Fibroblast of pulmonary artery (primary cell): ENCODE results near the gene ANXA2R.

ENCODE experiments used
- DNase-seq: peaks from one replicate; pipeline ENCODE4 v3.0.0-alpha.2; 2010; ENCODE audit warnings: low read depth
- H3K4me3 ChIP-seq: replicated peaks from 2 replicates; pipeline ENCODE4 v1.5.1; 2011; ENCODE audit warnings: low read depth, mild to moderate bottlenecking, control low read depth, low read length, moderate library complexity
- TF ChIP-seq, protein P1 (sequence below): IDR thresholded peaks from 2 replicates; pipeline ENCODE4 v1.5.1; 2011; ENCODE audit warnings: mild to moderate bottlenecking, control low read depth, low read length, inconsistent platforms; ENCODE audit errors: missing control alignments

Gene ANXA2R

GRCh38 chr5:43021151-43021550, 19.0 kb downstream of the ANXA2R start:
- no peak overlapping the region for H3K4me3 ChIP-seq
- DNase-seq, result no peak
- TF ChIP-seq, protein P1, sequence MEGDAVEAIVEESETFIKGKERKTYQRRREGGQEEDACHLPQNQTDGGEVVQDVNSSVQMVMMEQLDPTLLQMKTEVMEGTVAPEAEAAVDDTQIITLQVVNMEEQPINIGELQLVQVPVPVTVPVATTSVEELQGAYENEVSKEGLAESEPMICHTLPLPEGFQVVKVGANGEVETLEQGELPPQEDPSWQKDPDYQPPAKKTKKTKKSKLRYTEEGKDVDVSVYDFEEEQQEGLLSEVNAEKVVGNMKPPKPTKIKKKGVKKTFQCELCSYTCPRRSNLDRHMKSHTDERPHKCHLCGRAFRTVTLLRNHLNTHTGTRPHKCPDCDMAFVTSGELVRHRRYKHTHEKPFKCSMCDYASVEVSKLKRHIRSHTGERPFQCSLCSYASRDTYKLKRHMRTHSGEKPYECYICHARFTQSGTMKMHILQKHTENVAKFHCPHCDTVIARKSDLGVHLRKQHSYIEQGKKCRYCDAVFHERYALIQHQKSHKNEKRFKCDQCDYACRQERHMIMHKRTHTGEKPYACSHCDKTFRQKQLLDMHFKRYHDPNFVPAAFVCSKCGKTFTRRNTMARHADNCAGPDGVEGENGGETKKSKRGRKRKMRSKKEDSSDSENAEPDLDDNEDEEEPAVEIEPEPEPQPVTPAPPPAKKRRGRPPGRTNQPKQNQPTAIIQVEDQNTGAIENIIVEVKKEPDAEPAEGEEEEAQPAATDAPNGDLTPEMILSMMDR, result no peak

GRCh38 chr5:43020399-43020746, 19.7 kb downstream of the ANXA2R start:
- peak overlapping the region; percentile 54 for H3K4me3 ChIP-seq
- TF ChIP-seq, protein P1, result no peak
- no peak for DNase-seq

- peak overlapping the region; percentile 54 for H3K4me3 ChIP-seq
- DNase-seq, result peak; percentile 86
- TF ChIP-seq, protein P1, result peak; percentile 49
These were observed 20.3 kb downstream of the ANXA2R start for GRCh38 chr5:43019614-43020398.

DNA sequence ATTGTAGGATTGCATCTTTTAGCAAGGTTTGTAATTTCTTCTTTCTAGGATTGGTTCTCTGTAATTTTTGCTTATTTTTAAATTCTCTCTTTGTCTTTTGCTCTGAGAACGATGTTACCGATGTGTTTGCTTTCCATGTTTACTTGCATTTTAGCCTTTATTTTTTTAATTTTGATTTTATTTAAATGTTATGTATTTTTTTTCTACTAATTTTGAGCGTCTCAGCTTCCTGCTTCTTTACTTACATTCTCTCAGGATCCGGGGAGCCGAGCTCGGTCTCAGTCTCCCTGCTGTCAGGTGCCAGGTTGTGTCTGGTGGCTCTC, 20.9 kb downstream of the ANXA2R start:
- no peak for DNase-seq
- H3K4me3 ChIP-seq, result peak overlapping the region; percentile 54
- TF ChIP-seq, protein P1, result no peak

DNA sequence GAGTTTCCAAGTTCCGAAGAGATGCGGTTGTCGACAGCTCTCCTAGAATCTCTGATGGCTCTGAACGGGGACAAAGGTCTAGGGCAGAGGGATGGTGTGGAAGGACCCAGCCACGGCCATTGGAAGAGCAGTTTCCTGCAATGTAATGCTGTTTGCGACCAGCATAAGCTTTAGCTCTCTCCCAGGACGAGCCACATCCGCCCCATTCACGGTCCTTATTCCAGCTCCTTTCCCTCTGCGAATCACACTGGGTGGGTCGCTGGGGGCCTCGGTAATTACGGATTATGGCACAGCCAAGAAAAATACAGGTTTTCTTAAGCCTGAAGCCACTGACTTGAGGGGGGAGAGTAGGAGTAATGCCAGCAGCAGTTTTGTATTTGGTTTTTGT, 22.7 kb downstream of the ANXA2R start:
- peak overlapping the region; percentile 68 for H3K4me3 ChIP-seq
- TF ChIP-seq, protein P1, result no peak
- DNase-seq, result peak; percentile 46

GRCh38 chr5:43016217-43016779, 23.8 kb downstream of the ANXA2R start:
- H3K4me3 ChIP-seq, result peak overlapping the region; percentile 8
- TF ChIP-seq, protein P1, result no peak
- no peak for DNase-seq

- H3K4me3 ChIP-seq, result no peak overlapping the region
- TF ChIP-seq, protein P1, result no peak
- no peak for DNase-seq
These were observed 25.6 kb downstream of the ANXA2R start for GRCh38 chr5:43014522-43014921.
